ENCODE data around the gene PCDHB16. TPM values are rescaled to one million over a fixed set of nuclear protein-coding genes. Genes with fewer than 3 reads are reported as not detected.
"Not testable (repeated sequence)": the region's sequence is repeated elsewhere in the genome, so short reads cannot be mapped to it uniquely, and the experiment has no call there.

The PCDHB16 gene
- under 1 TPM in 2 of 4 donors, not detected in 2; 0.37 to 0.65 TPM for polyA plus RNA-seq
- long read RNA-seq, donor 1, full-length matches to known transcripts = 1 of 1 reads
- long read RNA-seq, donor 1, partial matches to known transcripts = 0 of 1 reads
- long read RNA-seq, donor 1, other reads (novel, unspliced or antisense) = 0 of 1 reads
- long read RNA-seq, donor 2 = 0 reads
- long read RNA-seq, donor 3, full-length matches to known transcripts = 6 of 6 reads
- long read RNA-seq, donor 3, partial matches to known transcripts = 0 of 6 reads
- long read RNA-seq, donor 3, other reads (novel, unspliced or antisense) = 0 of 6 reads
- long read RNA-seq, donor 4 = 0 reads
- long read RNA-seq, donor 5 = 0 reads
- long read RNA-seq, donor 6 = 0 reads
- long read RNA-seq, donor 7, full-length matches to known transcripts = 5 of 5 reads
- long read RNA-seq, donor 7, partial matches to known transcripts = 0 of 5 reads
- long read RNA-seq, donor 7, other reads (novel, unspliced or antisense) = 0 of 5 reads
- long read RNA-seq, donor 8 = 0 reads
- long read RNA-seq, donor 9, full-length matches to known transcripts = 1 of 1 reads
- long read RNA-seq, donor 9, partial matches to known transcripts = 0 of 1 reads
- long read RNA-seq, donor 9, other reads (novel, unspliced or antisense) = 0 of 1 reads
- long read RNA-seq, donor 10, full-length matches to known transcripts = 7 of 7 reads
- long read RNA-seq, donor 10, partial matches to known transcripts = 0 of 7 reads
- long read RNA-seq, donor 10, other reads (novel, unspliced or antisense) = 0 of 7 reads

DNA sequence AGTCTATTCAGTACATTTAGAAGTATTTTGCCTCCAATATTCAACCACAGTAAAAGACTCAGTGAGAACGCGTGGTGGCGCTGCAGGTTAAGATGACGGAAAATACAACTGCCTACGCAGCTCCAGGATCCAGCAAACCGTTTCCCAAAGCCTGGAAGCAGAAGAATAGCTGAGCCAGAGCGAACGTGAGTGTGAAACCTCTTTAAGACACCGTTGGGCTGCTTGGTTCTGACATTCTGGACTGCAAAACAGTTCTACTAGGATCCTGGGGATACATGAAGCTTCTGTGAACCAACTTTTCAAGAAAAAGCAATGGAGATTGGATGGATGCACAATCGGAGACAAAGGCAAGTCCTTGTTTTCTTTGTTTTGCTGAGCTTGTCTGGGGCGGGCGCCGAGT lies at the start of gene PCDHB16:
TSS of gene PCDHB16 (plus strand) at position 140 of the 400 bp plus-strand sequence. CDS start at position 313, 173 bp downstream.
- WGBS, 3 donors = 15 to 31% (median 30%) methylated on average over 13 of the region's 13 CpGs
- no peak for FAIRE-seq

DNA sequence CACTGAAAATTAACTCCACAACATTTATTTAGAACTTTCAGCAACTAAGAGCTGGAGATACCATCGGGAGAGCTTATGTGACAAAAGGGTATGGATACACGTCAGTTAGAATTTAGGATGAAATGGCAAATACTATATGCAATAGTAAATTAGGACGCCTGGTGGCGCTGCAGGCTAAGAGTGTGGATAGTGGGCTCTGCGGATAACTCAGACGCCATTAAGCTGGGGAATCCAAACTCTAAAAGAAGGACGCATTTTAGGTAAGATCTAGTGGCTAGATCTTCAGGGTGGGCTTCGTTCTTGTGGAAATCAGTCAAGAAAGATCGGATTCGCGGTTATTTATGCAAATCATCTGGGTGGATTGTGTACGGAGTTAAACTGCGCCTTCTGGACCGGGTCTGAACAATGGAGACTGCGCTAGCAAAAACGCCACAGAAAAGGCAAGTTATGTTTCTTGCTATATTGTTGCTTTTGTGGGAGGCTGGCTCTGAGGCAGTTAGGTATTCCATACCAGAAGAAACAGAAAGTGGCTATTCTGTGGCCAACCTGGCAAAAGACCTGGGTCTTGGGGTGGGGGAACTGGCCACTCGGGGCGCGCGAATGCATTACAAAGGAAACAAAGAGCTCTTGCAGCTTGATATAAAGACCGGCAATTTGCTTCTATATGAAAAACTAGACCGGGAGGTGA lies 47.0 kb upstream of the PCDHB16 start, which contains the start of gene PCDHB5:
TSS of gene PCDHB5 (plus strand) at position 177 of the 688 bp plus-strand sequence. CDS start at position 406, 229 bp downstream.
- Histone ChIP-seq H3K27ac (ENCODE audit: low read depth in 1 of 3, low read length in 2 of 3) (no peak within 1 kb of the TSS), H3K36me3 (ENCODE audit: control insufficient read depth in 3 of 3, insufficient read depth in 2 of 3, low read depth in 1 of 3, low read length in 3 of 3) (no peaks in the 10 kb centered on the region), H3K9me3 (ENCODE audit: control insufficient read depth in 2 of 2, insufficient read depth in 1 of 2, low read depth in 1 of 2, low read length in 1 of 2) (peaks cover 1 to 23% of the 10 kb centered on the region in 2 donors), H3K4me1 (ENCODE audit: control insufficient read depth in 3 of 3, insufficient read depth in 2 of 3, low read depth in 1 of 3, low read length in 2 of 3) (no peaks in the 10 kb centered on the region), H3K27me3 (ENCODE audit: control insufficient read depth in 3 of 3, insufficient read depth in 3 of 3, low read length in 3 of 3) (no peaks in the 10 kb centered on the region), H3K4me3 (ENCODE audit: low read depth in 1 of 3, low read length in 3 of 3) (peak within 1 kb of the TSS in 1 of 3 donors; percentile 9)
- DNase-seq = no peak
- no peak for FAIRE-seq
- WGBS, 3 donors = 22 to 38% (median 32%) methylated on average over 22 of the region's 22 CpGs

More for the DNA sequence above, at the start of gene PCDHB16:
- Histone ChIP-seq H3K36me3 (ENCODE audit: control insufficient read depth in 3 of 3, insufficient read depth in 2 of 3, low read depth in 1 of 3, low read length in 3 of 3) (no peaks in the 10 kb centered on the region), H3K27me3 (ENCODE audit: control insufficient read depth in 3 of 3, insufficient read depth in 3 of 3, low read length in 3 of 3) (peaks cover 0 to 2% (median 0%) of the 10 kb centered on the region in 3 donors), H3K4me1 (ENCODE audit: control insufficient read depth in 3 of 3, insufficient read depth in 2 of 3, low read depth in 1 of 3, low read length in 2 of 3) (no peaks in the 10 kb centered on the region), H3K9me3 (ENCODE audit: control insufficient read depth in 2 of 2, insufficient read depth in 1 of 2, low read depth in 1 of 2, low read length in 1 of 2) (peaks cover 0 to 40% of the 10 kb centered on the region in 2 donors), H3K4me3 (ENCODE audit: low read depth in 1 of 3, low read length in 3 of 3) (peak within 1 kb of the TSS in 1 of 3 donors; percentile 5), H3K27ac (ENCODE audit: low read depth in 1 of 3, low read length in 2 of 3) (no peak within 1 kb of the TSS)
- DNase-seq = no peak

DNA sequence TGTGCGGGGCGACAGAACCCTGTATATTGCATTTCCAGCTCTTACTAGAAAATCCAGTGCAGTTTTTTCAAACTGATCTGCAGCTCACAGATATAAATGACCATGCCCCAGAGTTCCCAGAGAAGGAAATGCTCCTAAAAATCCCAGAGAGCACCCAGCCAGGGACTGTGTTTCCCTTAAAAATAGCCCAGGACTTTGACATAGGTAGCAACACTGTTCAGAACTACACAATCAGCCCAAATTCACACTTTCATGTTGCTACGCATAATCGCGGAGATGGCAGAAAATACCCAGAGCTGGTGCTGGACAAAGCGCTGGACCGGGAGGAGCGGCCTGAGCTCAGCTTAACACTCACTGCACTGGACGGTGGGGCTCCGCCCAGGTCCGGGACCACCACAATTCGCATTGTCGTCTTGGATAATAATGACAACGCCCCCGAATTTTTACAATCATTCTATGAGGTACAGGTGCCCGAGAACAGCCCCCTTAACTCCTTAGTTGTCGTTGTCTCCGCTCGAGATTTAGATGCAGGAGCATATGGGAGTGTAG lies 46.4 kb upstream of the PCDHB16 start:
- no peaks in the 10 kb centered on the region for H3K4me1 ChIP-seq (ENCODE audit: control insufficient read depth in 3 of 3, insufficient read depth in 2 of 3, low read depth in 1 of 3, low read length in 2 of 3)
- WGBS, 3 donors = 48 to 61% (median 56%) methylated on average over 19 of the region's 19 CpGs
- DNase-seq = no peak
- H3K4me3 ChIP-seq (ENCODE audit: low read depth in 1 of 3, low read length in 3 of 3) = no peak overlapping the region
- H3K27ac ChIP-seq (ENCODE audit: low read depth in 1 of 3, low read length in 2 of 3) = no peak overlapping the region
- no peak for FAIRE-seq
- H3K36me3 ChIP-seq (ENCODE audit: control insufficient read depth in 3 of 3, insufficient read depth in 2 of 3, low read depth in 1 of 3, low read length in 3 of 3) = no peaks in the 10 kb centered on the region
- H3K9me3 ChIP-seq (ENCODE audit: control insufficient read depth in 2 of 2, insufficient read depth in 1 of 2, low read depth in 1 of 2, low read length in 1 of 2) = peaks cover 1 to 23% of the 10 kb centered on the region in 2 donors
- no peaks in the 10 kb centered on the region for H3K27me3 ChIP-seq (ENCODE audit: control insufficient read depth in 3 of 3, insufficient read depth in 3 of 3, low read length in 3 of 3)

DNA sequence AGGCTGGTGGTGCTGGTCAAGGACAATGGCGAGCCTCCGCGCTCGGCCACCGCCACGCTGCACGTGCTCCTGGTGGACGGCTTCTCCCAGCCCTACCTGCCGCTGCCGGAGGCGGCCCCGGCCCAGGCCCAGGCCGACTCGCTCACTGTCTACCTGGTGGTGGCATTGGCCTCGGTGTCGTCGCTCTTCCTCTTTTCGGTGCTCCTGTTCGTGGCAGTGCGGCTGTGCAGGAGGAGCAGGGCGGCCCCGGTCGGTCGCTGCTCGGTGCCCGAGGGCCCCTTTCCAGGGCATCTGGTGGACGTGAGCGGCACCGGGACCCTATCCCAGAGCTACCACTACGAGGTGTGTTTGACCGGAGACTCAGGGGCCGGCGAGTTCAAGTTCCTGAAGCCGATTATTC lies 44.8 kb upstream of the PCDHB16 start:
- not testable (repeated sequence) for H3K4me1 ChIP-seq (ENCODE audit: control insufficient read depth in 3 of 3, insufficient read depth in 2 of 3, low read depth in 1 of 3, low read length in 2 of 3); DNase-seq; FAIRE-seq; H3K27me3 ChIP-seq (ENCODE audit: control insufficient read depth in 3 of 3, insufficient read depth in 3 of 3, low read length in 3 of 3); H3K36me3 ChIP-seq (ENCODE audit: control insufficient read depth in 3 of 3, insufficient read depth in 2 of 3, low read depth in 1 of 3, low read length in 3 of 3); H3K4me3 ChIP-seq (ENCODE audit: low read depth in 1 of 3, low read length in 3 of 3); H3K27ac ChIP-seq (ENCODE audit: low read depth in 1 of 3, low read length in 2 of 3)
- peaks cover 1 to 28% of the 10 kb centered on the region in 2 donors for H3K9me3 ChIP-seq (ENCODE audit: control insufficient read depth in 2 of 2, insufficient read depth in 1 of 2, low read depth in 1 of 2, low read length in 1 of 2)
- 53 to 69% (median 63%) methylated on average over 18 to 34 of the region's 34 CpGs for WGBS, 3 donors

DNA sequence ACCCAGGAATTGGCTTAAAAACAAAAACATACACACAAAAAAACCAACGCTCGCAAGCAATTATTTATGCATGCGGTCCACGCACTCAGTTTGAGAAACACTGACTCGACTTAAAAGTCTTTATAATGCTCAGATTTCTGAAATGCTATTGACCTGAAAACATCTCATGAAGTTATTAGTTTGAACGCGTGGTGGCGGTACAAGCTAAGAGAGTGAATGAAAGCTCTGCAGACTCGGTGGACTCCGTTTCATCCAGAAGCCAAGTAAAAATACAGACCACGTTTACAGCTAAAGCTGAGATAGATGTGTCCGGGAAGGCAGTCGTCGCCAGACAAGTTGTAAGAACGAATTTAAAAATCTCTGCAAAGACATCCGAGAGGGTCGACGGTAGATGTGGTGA lies 32.4 kb upstream of the PCDHB16 start, which contains the start of gene PCDHB6:
TSS of gene PCDHB6 (plus strand) at position 246 of the 400 bp plus-strand sequence. CDS start 201 bp downstream, outside the sequence.
- Histone ChIP-seq H3K36me3 (ENCODE audit: control insufficient read depth in 3 of 3, insufficient read depth in 2 of 3, low read depth in 1 of 3, low read length in 3 of 3) (no peaks in the 10 kb centered on the region), H3K9me3 (ENCODE audit: control insufficient read depth in 2 of 2, insufficient read depth in 1 of 2, low read depth in 1 of 2, low read length in 1 of 2) (peaks cover 0 to 27% of the 10 kb centered on the region in 2 donors), H3K4me1 (ENCODE audit: control insufficient read depth in 3 of 3, insufficient read depth in 2 of 3, low read depth in 1 of 3, low read length in 2 of 3) (no peaks in the 10 kb centered on the region), H3K27me3 (ENCODE audit: control insufficient read depth in 3 of 3, insufficient read depth in 3 of 3, low read length in 3 of 3) (no peaks in the 10 kb centered on the region), H3K27ac (ENCODE audit: low read depth in 1 of 3, low read length in 2 of 3) (no peak within 1 kb of the TSS), H3K4me3 (ENCODE audit: low read depth in 1 of 3, low read length in 3 of 3) (no peak within 1 kb of the TSS)
- 18 to 32% (median 24%) methylated on average over 18 of the region's 18 CpGs for WGBS, 3 donors
- no peak for FAIRE-seq
- DNase-seq = no peak

DNA sequence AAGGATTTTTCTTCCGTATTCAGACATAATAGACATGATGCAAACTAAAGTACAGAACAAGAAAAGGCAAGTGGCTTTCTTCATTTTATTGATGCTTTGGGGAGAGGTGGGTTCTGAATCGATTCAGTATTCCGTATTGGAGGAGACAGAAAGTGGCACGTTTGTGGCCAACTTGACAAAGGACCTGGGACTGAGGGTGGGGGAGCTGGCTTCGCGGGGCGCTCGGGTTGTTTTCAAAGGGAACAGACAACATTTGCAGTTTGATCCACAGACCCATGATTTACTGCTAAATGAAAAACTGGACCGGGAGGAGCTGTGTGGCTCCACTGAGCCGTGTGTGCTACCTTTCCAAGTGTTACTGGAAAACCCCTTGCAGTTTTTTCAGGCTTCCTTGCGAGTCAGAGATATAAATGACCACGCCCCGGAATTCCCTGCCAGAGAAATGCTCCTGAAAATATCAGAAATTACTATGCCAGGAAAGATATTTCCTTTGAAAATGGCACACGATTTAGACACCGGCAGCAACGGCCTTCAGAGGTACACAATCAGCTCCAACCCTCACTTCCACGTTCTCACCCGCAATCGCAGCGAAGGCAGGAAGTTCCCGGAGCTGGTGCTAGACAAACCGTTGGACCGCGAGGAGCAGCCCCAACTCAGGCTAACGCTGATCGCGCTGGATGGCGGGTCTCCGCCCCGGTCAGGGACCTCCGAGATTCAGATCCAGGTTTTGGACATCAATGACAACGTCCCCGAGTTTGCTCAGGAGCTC lies 31.8 kb upstream of the PCDHB16 start:
- FAIRE-seq (no peak), DNase-seq (no peak)
- Histone ChIP-seq H3K4me3 (ENCODE audit: low read depth in 1 of 3, low read length in 3 of 3) (no peak overlapping the region), H3K27ac (ENCODE audit: low read depth in 1 of 3, low read length in 2 of 3) (no peak overlapping the region), H3K36me3 (ENCODE audit: control insufficient read depth in 3 of 3, insufficient read depth in 2 of 3, low read depth in 1 of 3, low read length in 3 of 3) (no peaks in the 10 kb centered on the region), H3K9me3 (ENCODE audit: control insufficient read depth in 2 of 2, insufficient read depth in 1 of 2, low read depth in 1 of 2, low read length in 1 of 2) (peaks cover 0 to 29% of the 10 kb centered on the region in 2 donors), H3K27me3 (ENCODE audit: control insufficient read depth in 3 of 3, insufficient read depth in 3 of 3, low read length in 3 of 3) (no peaks in the 10 kb centered on the region), H3K4me1 (ENCODE audit: control insufficient read depth in 3 of 3, insufficient read depth in 2 of 3, low read depth in 1 of 3, low read length in 2 of 3) (no peaks in the 10 kb centered on the region)
- WGBS, 3 donors = 47 to 61% (median 54%) methylated on average over 33 of the region's 33 CpGs

DNA sequence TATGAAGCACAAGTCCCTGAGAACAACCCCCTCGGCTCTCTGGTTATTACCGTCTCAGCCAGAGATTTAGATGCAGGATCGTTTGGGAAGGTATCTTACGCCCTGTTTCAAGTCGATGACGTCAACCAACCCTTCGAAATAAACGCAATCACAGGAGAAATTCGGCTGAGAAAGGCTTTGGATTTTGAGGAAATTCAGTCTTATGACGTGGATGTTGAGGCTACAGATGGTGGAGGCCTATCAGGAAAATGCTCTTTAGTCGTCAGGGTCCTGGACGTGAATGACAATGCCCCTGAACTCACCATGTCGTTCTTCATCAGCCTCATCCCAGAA lies 31.2 kb upstream of the PCDHB16 start:
- Histone ChIP-seq H3K36me3 (ENCODE audit: control insufficient read depth in 3 of 3, insufficient read depth in 2 of 3, low read depth in 1 of 3, low read length in 3 of 3) (no peaks in the 10 kb centered on the region), H3K9me3 (ENCODE audit: control insufficient read depth in 2 of 2, insufficient read depth in 1 of 2, low read depth in 1 of 2, low read length in 1 of 2) (peaks cover 0 to 31% of the 10 kb centered on the region in 2 donors), H3K27ac (ENCODE audit: low read depth in 1 of 3, low read length in 2 of 3) (no peak overlapping the region), H3K4me1 (ENCODE audit: control insufficient read depth in 3 of 3, insufficient read depth in 2 of 3, low read depth in 1 of 3, low read length in 2 of 3) (no peaks in the 10 kb centered on the region), H3K27me3 (ENCODE audit: control insufficient read depth in 3 of 3, insufficient read depth in 3 of 3, low read length in 3 of 3) (no peaks in the 10 kb centered on the region), H3K4me3 (ENCODE audit: low read depth in 1 of 3, low read length in 3 of 3) (no peak overlapping the region)
- DNase-seq (no peak), FAIRE-seq (no peak)
- 48 to 56% (median 53%) methylated on average over 13 of the region's 13 CpGs for WGBS, 3 donors

Measured in small intestine (tissue), 16 donors.